NCI-H748 (cell line): ENCODE data around the gene SPSB2.
A peak's percentile ranks its signal among the peaks of the same experiment; 100 is the strongest.

Experiments
- DNase-seq: peaks from one replicate; lab custom pipeline; 2025; ENCODE audit not compliant: unreplicated experiment; lab: John Stamatoyannopoulos, UW

The SPSB2 gene

GRCh38 chr12:6851921-6852650 is 21.0 kb downstream of the SPSB2 start, which contains the start of gene USP5:
USP5 (plus strand) TSS chr12:6852150; CDS start chr12:6852180, 30 bp downstream.
- peak; percentile 99 for DNase-seq

GRCh38 chr12:6851153-6851920 is 21.8 kb downstream of the SPSB2 start, which contains the start of gene CDCA3:
CDCA3 (minus strand) TSS chr12:6851286; CDS start chr12:6850952, 334 bp downstream.
- peak; percentile 98 for DNase-seq

GRCh38 chr12:6850796-6851152 is 22.3 kb downstream of the SPSB2 start:
- DNase-seq: no peak

- no peak for DNase-seq
Measured at GRCh38 chr12:6849976-6850560, 23.0 kb downstream of the SPSB2 start.

- no peak for DNase-seq
Measured at GRCh38 chr12:6849427-6849826, 23.7 kb downstream of the SPSB2 start.

- DNase-seq: no peak
Measured at GRCh38 chr12:6847676-6848075, 25.4 kb downstream of the SPSB2 start.

GRCh38 chr12:6846316-6846869 is 26.7 kb downstream of the SPSB2 start:
- no peak for DNase-seq

GRCh38 chr12:6845395-6845794 is 27.7 kb downstream of the SPSB2 start:
- no peak for DNase-seq

- DNase-seq: no peak
Measured at GRCh38 chr12:6843118-6843902, 29.8 kb downstream of the SPSB2 start.

- no peak for DNase-seq
Measured at GRCh38 chr12:6842075-6842474, 31.0 kb downstream of the SPSB2 start.

- DNase-seq: no peak
Measured at GRCh38 chr12:6840761-6841515, 32.2 kb downstream of the SPSB2 start, which contains the start of gene GNB3. GNB3 (plus strand) TSS chr12:6840925; CDS start chr12:6841288, 363 bp downstream.

- no peak for DNase-seq
Measured at GRCh38 chr12:6840330-6840729, 32.8 kb downstream of the SPSB2 start.

- DNase-seq: peak; percentile 19
Measured at GRCh38 chr12:6839482-6840201, 33.5 kb downstream of the SPSB2 start.

GRCh38 chr12:6838854-6839253 is 34.2 kb downstream of the SPSB2 start:
- DNase-seq: no peak

- no peak for DNase-seq
Measured at GRCh38 chr12:6837370-6838060, 35.6 kb downstream of the SPSB2 start.

- no peak for DNase-seq
Measured at GRCh38 chr12:6836851-6837250, 36.3 kb downstream of the SPSB2 start.

- DNase-seq: no peak
Measured at GRCh38 chr12:6834873-6835272, 38.2 kb downstream of the SPSB2 start.

- no peak for DNase-seq
Measured at GRCh38 chr12:6834254-6834653, 38.8 kb downstream of the SPSB2 start.
